ENCODE data around the gene DNAJB14.
"Not testable (repeated sequence)": the region's sequence is repeated elsewhere in the genome, so short reads cannot be mapped to it uniquely, and the experiment has no call there.

The DNAJB14 gene

DNA sequence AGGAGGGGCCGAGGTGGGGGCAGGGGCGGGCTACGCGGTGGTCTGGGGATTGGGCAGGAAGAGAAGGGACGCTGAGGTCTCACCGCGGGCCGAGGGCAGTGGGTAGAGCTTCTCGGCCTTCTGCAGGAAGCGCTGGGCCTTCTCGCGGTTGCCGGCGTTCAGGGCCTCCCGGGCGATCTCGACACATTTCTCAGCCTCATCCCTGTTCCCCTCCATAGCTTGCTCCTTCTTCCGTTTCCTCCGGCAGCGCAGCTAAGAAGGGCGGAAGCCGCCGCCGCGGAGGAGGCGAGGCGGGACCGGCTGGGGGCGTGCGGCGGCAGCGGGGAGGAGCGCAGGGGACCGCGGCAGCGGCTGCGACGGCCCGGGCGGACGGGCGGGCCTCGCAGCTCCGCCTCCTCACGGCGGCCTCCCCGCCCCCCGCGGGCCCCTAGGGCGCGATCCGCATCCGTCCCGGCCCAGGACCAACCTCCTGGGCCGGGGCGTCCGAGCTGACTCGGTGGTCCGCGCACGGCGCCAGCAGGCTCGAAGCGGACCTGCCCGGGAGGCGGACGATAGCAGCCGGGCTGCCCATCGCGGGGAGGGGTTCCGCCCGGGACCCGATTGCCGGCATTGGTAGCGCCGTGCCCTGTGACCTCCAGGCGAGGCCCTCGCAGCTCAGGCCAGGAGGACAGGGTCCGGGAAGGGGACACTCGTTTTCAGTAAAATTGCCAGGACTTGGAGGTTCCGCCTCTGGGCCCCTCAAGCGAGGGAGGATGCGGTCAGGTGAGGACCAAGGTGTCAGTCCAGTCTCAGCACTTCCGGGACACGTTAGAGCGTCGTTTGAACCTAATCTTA lies at the start of gene DNAJB14:
DNAJB14 (minus strand) TSS at position 263 of the 834 bp plus-strand sequence; CDS start at position 216, 47 bp downstream.
- peak in 1 of 2 experiments; percentile 45 for DNase-seq (ENCODE audit: low read depth in 2 of 2)

DNA sequence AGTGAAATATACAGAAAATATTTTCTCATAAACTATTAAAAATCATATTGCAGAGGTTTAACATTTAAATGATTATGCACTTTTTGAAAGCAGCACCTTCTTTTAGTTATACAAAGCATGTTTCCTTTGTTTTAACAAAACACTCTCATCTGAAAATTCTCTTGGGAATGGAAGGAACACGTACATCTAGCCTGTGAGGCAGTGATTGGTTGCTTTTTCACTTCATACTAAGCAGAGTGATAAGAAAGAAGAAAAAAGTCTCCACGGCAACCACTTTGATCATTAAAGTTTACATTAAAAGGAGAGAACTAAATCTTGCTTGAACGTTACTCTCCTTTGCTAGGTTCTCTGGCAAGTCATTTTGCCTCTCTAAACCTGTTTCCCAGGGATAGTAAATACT lies 45.3 kb upstream of the DNAJB14 start:
- no peak for DNase-seq (ENCODE audit: low read depth in 2 of 2)

- DNase-seq (ENCODE audit: low read depth in 2 of 2): no peak
Measured at GRCh38 chr4:99987681-99988080, 41.3 kb upstream of the DNAJB14 start.

GRCh38 chr4:99986792-99987191 lies 40.4 kb upstream of the DNAJB14 start:
- no peak for DNase-seq (ENCODE audit: low read depth in 2 of 2)

- DNase-seq (ENCODE audit: low read depth in 2 of 2): no peak
Measured at GRCh38 chr4:99983289-99983943, 37.0 kb upstream of the DNAJB14 start.

DNA sequence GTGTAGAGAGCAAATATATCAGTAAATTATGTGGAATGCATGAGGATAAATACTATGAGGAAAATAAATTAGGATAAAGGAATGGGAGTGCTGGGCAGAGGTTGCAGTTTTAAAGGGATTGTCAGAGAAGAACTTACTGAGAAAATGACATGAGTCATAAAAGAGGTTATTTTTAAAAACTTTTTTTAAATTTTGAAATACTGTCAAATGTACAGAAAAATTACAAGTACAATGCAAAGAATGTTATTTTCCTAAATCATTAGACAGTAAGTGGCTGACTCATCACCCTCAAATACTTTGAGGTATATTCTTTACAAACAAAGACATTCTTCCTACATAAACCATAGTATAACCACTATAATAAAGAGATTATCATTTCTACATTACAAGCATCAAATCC lies 33.5 kb upstream of the DNAJB14 start:
- peak; percentile 50 to 58 for DNase-seq (ENCODE audit: low read depth in 2 of 2)

DNA sequence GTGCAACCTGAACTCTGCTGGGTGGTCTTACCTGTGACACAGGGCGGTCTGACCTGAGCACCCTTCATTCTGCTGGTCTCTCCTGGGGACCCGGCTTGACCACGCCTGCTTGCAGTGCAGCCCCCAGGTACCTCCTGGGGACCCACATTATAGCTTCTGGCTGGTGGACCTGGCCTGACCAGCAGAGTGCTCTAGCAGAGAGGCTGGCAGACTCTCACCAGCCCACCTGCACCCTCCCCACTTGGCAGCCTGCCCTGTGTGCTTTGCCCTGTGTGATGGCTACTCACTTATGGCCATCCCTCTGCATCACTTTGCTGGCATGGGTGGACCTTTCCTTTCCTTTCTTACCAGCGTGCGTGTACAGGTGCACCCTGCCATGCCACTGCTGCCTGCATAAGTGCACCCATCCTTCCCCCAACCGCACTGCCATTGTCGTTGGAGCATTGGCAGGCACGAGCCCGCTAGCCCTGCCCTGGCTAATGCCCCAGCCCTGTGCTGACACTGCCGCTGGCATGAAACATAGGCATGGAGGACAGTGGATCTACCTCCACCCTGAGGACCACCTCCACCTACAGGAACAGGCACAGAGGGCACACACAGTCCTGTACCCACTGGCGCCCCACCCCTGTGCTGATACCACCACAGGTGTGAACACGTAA lies 25.2 kb upstream of the DNAJB14 start:
- DNase-seq (ENCODE audit: low read depth in 2 of 2): no peak

DNA sequence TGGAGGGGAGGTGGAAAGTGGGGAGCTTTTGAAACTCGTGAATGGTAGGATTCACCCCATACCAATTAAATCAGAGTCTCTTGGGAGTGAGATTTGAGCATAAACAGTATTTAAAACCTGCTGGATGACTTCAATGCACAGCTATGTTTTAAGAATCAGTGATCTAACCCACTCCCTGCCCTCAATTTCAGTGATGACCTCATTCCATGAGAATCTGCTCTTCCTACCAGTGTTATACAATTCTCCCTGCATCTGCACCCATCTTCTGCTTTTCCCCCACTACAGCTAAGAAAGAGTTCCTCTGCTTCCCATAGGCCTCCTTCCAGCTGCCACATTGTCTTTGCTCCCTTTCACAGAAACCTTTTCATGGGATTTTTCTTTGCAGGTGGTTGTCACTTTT lies 21.9 kb upstream of the DNAJB14 start:
- DNase-seq (ENCODE audit: low read depth in 2 of 2): peak; percentile 57

- no peak for DNase-seq (ENCODE audit: low read depth in 2 of 2)
Measured at GRCh38 chr4:99966692-99967091, 20.3 kb upstream of the DNAJB14 start.

DNA sequence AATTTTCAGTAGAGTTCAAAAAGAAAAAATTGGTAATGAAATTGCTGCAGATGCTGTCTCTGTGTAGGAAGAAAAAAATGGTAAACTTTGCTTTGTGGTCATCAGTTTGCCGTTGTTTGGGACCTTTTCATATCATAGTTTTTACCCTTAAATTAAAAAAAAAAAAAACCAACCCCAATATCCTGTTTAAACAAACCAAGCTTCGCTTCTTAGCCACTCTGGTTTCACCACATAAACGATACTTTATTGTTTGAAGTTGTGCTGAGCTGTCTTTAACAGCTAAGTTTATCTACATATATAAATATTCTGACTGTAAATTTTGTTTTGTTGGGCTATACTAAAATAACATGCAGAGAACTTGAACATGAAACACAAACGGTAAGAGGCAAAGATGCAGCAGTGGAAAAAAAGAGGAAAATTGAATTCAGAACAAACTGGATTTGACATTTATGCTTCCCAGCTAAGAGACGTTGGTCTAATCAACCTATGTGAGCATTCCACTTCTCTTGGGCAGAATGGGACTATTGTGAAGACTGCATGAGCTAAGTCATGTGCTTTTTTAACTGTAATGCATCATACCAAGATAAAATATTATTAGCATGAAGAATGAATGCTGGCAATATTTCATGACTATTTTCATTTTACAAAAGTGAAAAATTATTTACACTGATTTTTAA lies 19.4 kb upstream of the DNAJB14 start:
- no peak for DNase-seq (ENCODE audit: low read depth in 2 of 2)

DNA sequence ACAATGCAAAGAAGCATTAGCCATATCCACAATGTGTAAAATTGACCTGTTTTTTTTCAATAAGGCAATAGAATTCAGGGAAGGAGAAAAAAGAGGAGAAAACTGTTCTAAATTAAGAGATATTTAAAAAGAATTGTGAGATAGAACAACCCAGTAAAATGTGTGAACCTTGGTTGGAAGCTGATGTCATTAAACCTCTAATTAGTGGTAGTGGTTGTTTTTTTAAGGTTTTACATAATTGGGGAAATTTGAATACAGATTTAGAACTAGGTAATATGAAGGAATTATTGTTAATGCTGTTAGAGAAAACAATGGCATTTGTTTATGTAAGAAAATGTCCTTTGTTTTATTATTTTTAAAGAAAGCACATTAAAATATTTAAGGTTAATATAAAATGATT lies 18.8 kb upstream of the DNAJB14 start:
- no peak for DNase-seq (ENCODE audit: low read depth in 2 of 2)

DNA sequence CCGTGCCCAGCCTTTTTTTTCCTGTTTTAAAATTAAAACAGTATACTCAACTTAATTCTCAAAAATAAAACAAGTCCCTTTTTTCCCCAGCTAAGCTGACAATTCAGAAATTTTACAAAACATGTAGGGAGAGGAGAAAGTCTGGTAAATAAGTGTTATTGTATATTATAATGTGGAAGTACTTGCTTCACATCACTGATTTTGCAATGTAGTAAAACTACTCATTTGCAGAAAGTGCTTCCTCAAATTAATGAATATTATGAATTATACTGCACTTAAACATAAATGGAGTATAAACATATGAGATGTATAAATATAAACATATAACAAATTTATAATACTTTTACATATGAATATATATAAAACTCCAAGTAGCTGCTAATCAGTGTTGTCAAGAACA lies 15.3 kb upstream of the DNAJB14 start:
- no peak for DNase-seq (ENCODE audit: low read depth in 2 of 2)

DNA sequence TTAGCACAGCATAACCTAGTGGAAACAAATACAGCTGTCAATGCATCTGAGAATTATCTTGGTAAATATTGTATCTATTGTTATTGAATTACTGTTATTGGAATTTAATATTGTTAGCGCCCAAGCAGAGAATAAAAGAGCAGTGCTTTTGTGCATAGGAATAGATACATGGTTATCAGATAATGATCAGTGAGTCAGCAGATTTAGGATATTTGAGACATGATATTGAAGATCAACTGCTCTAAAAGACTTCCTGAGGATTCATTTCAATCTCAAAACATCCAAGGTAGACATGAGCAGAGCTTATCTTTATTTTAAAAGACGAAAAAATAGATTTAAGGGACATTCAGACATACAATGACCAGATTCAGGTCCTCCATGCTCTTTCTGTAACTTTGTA lies 14.2 kb upstream of the DNAJB14 start:
- DNase-seq (ENCODE audit: low read depth in 2 of 2): no peak

- not testable (repeated sequence) for DNase-seq (ENCODE audit: low read depth in 2 of 2)
Measured at GRCh38 chr4:99958207-99958606, 11.8 kb upstream of the DNAJB14 start.

GRCh38 chr4:99950913-99951254 lies 4.5 kb upstream of the DNAJB14 start:
- no peak for DNase-seq (ENCODE audit: low read depth in 2 of 2)

DNA sequence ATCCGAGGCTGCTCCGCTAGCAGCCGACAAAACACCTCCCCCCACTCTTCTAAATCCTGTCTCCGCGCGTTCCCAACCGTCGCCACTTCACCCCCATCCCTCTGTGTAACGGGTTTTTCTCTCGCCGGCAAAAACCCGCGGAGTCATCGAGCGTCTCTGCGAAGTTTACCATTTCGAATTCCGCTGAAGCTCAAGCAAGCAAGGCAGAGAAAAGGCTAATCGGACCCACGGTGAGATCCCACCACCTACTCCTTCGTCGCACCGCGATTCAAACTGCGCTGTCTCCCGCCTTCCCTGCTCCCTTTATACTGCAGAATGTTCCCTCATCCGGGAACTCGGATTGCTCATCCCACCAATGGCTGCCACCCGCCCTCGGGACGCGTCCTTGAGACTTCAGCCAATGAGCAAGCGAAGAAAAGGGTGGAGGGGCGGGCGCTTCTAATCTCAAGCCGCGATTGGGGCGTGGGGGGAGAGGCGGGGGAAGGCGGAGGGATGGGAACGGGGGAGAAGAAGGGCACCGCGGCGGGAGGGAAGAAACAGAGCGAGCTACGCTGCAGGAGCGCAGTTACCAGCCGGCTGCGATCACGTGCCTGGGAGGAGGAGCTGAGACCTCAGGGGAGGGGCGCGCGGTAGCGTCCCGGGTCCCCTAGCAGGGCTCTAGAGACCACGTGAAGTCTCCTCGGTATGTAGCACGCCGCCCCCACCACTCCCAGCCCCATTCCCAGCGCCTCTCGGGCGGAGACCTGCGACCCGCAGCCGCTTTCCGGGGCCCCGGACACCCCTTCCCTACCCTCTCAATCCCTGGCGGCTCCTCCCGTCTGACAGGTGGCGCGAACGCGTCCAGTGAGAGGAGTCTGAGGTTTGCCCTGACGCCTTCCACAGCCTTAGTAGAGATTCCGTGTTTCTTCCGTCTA lies 3.8 kb upstream of the DNAJB14 start, which contains the start of gene H2AZ1:
H2AZ1 (minus strand) TSS at position 277 of the 914 bp plus-strand sequence; CDS start at position 172, 105 bp downstream.
- DNase-seq (ENCODE audit: low read depth in 2 of 2): peak; percentile 98 to 99

DNA sequence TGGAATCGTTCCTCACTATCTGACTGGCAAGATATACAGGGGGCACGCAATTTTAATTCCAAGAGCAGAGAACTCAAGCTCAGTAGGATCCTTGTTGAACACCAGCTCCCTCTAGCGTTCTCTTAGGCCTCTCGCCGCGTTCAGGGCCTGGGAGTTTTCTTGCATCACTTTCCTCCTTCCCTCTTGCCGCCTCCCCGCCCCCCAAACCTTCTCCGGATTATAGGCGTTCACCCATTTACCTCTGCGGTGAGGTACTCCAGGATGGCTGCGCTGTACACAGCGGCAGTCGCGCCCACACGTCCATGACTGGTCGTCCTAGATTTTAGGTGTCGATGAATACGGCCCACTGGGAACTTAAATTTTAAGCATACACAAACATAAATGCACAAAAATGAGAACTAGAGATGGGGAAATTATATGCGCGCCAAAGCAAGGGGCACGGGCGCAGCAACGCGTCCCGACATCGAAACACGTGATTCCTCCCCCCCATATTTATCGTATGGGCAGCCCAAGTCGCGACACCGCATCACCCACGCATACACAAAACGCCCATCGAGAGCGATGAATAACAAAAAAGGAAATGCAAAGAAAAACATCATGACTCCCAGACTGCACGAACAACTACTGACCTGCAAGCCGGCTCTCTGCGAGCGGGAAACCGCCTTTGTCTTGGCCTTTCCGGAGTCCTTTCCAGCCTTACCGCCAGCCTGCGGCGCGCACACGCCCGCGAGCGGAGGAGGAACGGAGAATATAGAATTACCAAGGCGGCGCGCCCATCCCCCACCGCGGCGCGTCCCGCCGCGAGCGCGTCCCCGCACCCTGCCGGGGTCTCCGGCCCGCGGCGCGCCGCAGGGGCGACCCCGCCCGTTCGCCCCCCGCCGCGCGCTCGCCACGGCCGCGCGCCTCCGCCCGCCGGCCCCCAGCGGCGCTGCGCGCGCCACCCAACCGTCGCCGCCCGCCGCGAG lies 2.9 kb upstream of the DNAJB14 start:
- peak; percentile 82 to 86 for DNase-seq (ENCODE audit: low read depth in 2 of 2)

GRCh38 chr4:99947608-99948007 lies 1.2 kb upstream of the DNAJB14 start:
- DNase-seq (ENCODE audit: low read depth in 2 of 2): no peak

GRCh38 chr4:99947190-99947578 lies 766 bp upstream of the DNAJB14 start:
- DNase-seq (ENCODE audit: low read depth in 2 of 2): no peak
